Mesenchymal stem cell (in vitro differentiated cells and primary cell): ENCODE results near the gene VPS45.
A peak's percentile ranks its signal among the peaks of the same experiment; 100 is the strongest.

Source experiments
- DNase-seq: peaks from one replicate; pipeline ENCODE4 v3.0.0-alpha.2; 2013
- H2AFZ ChIP-seq: one replicate; pipeline ENCODE4 v1.6.1; 2013; ENCODE audit warnings: low read depth, mild to moderate bottlenecking, control low read depth, inconsistent platforms, low read length, moderate library complexity
- H2AK5ac ChIP-seq: 2 replicates; pipeline ENCODE4 v1.6.1; 2013; ENCODE audit warnings: low read length, moderate library complexity, mild to moderate bottlenecking, inconsistent platforms; ENCODE audit not compliant: severe bottlenecking
- H2BK120ac ChIP-seq: one replicate; pipeline ENCODE4 v1.6.1; 2013; ENCODE audit warnings: low read depth, mild to moderate bottlenecking, inconsistent platforms, low read length, moderate library complexity
- H2BK12ac ChIP-seq, 2 experiments: one replicate each; pipeline ENCODE4 v1.6.1; 2013; ENCODE audit warnings: inconsistent platforms in 2 of 2, low read length in 2 of 2, mild to moderate bottlenecking in 2 of 2, moderate library complexity in 2 of 2, control low read depth in 1 of 2
- H2BK15ac ChIP-seq: one replicate; pipeline ENCODE4 v1.6.1; 2013; ENCODE audit warnings: mild to moderate bottlenecking, low read depth, inconsistent platforms; ENCODE audit not compliant: poor library complexity, severe bottlenecking
- H2BK5ac ChIP-seq: 2 replicates; pipeline ENCODE4 v1.6.1; 2013; ENCODE audit warnings: low read depth, mild to moderate bottlenecking, low read length, control low read depth, inconsistent platforms; ENCODE audit not compliant: poor library complexity, severe bottlenecking
- H3K14ac ChIP-seq, 2 experiments: one replicate each; pipeline ENCODE4 v1.6.1; 2013; ENCODE audit warnings: inconsistent platforms in 2 of 2, low read length in 2 of 2, control low read depth in 1 of 2, mild to moderate bottlenecking in 1 of 2, moderate library complexity in 1 of 2
- H3K18ac ChIP-seq, 2 experiments: one replicate each; pipeline ENCODE4 v1.6.1; 2013; ENCODE audit warnings: inconsistent platforms in 2 of 2, low read length in 2 of 2, control low read depth in 1 of 2, low read depth in 1 of 2, mild to moderate bottlenecking in 1 of 2
- H3K23ac ChIP-seq, 2 experiments: one replicate each; pipeline ENCODE4 v1.6.1; 2013; ENCODE audit warnings: inconsistent platforms in 2 of 2, low read length in 2 of 2, mild to moderate bottlenecking in 2 of 2, moderate library complexity in 2 of 2, control low read depth in 1 of 2
- H3K27ac ChIP-seq: 2 replicates; pipeline ENCODE4 v1.5.1; 2013; ENCODE audit warnings: mild to moderate bottlenecking, moderate library complexity, low read length, control low read depth, inconsistent platforms; ENCODE audit not compliant: poor library complexity, severe bottlenecking
- H3K27me3 ChIP-seq, 2 experiments: 2 replicates each; pipeline versions ENCODE4 v1.6.1 to v1.7.0; 2013; ENCODE audit warnings: low read length in 2 of 2, mild to moderate bottlenecking in 2 of 2, moderate library complexity in 2 of 2, control low read depth in 1 of 2, inconsistent platforms in 1 of 2; ENCODE audit not compliant: control insufficient read depth in 1 of 2, insufficient read depth in 1 of 2
- H3K36me3 ChIP-seq, 2 experiments: 2 replicates each; pipeline versions ENCODE4 v1.6.1 to v1.7.0; 2013; ENCODE audit warnings: low read length in 2 of 2, control low read depth in 1 of 2, inconsistent platforms in 1 of 2, low read depth in 1 of 2, mild to moderate bottlenecking in 1 of 2; ENCODE audit not compliant: insufficient read depth in 2 of 2, control insufficient read depth in 1 of 2
- H3K4ac ChIP-seq, 2 experiments: one replicate each; pipeline ENCODE4 v1.6.1; 2013; ENCODE audit warnings: inconsistent platforms in 2 of 2, low read length in 2 of 2, mild to moderate bottlenecking in 2 of 2, moderate library complexity in 2 of 2, control low read depth in 1 of 2, low read depth in 1 of 2
- H3K4me1 ChIP-seq: 2 replicates; pipeline ENCODE4 v1.6.1; 2013; ENCODE audit warnings: low read depth, low read length, control low read depth; ENCODE audit not compliant: control insufficient read depth, insufficient read depth
- H3K4me2 ChIP-seq: 2 replicates; pipeline ENCODE4 v1.6.1; 2013; ENCODE audit warnings: low read length, mild to moderate bottlenecking, inconsistent platforms; ENCODE audit not compliant: poor library complexity, severe bottlenecking
- H3K4me3 ChIP-seq, 2 experiments: 2 replicates each; pipeline versions ENCODE4 v1.5.1 to v1.7.0; 2013; ENCODE audit warnings: low read length in 2 of 2, mild to moderate bottlenecking in 2 of 2, control low read depth in 1 of 2, low read depth in 1 of 2; ENCODE audit not compliant: insufficient read depth in 1 of 2
- H3K79me1 ChIP-seq: replicated peaks from 2 replicates; pipeline ENCODE4 v1.6.1; 2013; ENCODE audit warnings: mild to moderate bottlenecking, control low read depth, low read length, inconsistent platforms; ENCODE audit not compliant: poor library complexity, severe bottlenecking
- H3K9ac ChIP-seq: 2 replicates; pipeline ENCODE4 v1.7.0; 2013; ENCODE audit warnings: mild to moderate bottlenecking, low read length, moderate library complexity
- H3K9me3 ChIP-seq: 2 replicates; pipeline ENCODE4 v1.7.0; 2013; ENCODE audit warnings: mild to moderate bottlenecking, low read length; ENCODE audit not compliant: control insufficient read depth
- H4K8ac ChIP-seq: one replicate; pipeline ENCODE4 v1.6.1; 2013; ENCODE audit warnings: inconsistent platforms, mild to moderate bottlenecking, low read length, moderate library complexity
- H4K91ac ChIP-seq: one replicate; pipeline ENCODE4 v1.6.1; 2013; ENCODE audit warnings: mild to moderate bottlenecking, low read length, inconsistent platforms
- WGBS: methylation state at CpG from one replicate; pipeline ENCODE4 v1.1.7; 2013; ENCODE audit warnings: mixed read lengths; 5-methylcytosine and 5-hydroxymethylcytosine counted together

Gene VPS45

GRCh38 chr1:150082494-150082893 lies 14.9 kb downstream of the VPS45 start:
- H2BK5ac ChIP-seq, result no peak overlapping the region
- H2BK15ac ChIP-seq, result no peak overlapping the region
- H3K36me3 ChIP-seq, result peaks cover 7 to 92% of the 10 kb centered on the region in 2 experiments
- H3K18ac ChIP-seq, result no peak overlapping the region
- H3K14ac ChIP-seq, result no peak overlapping the region
- WGBS, result 99% methylated on average over 4 of the region's 4 CpGs
- H2AFZ ChIP-seq, result no peak overlapping the region
- H2BK12ac ChIP-seq, result no peak overlapping the region
- H3K27ac ChIP-seq, result no peak overlapping the region
- H3K79me1 ChIP-seq, result peaks cover 4% of the 10 kb centered on the region
- H3K9me3 ChIP-seq, result no peaks in the 10 kb centered on the region
- H3K27me3 ChIP-seq, result no peaks in the 10 kb centered on the region
- no peak overlapping the region for H4K8ac ChIP-seq
- no peak overlapping the region for H2AK5ac ChIP-seq
- H4K91ac ChIP-seq, result no peak overlapping the region
- no peak overlapping the region for H3K4ac ChIP-seq
- no peaks in the 10 kb centered on the region for H3K4me1 ChIP-seq
- H3K4me2 ChIP-seq, result no peak overlapping the region
- no peak overlapping the region for H3K23ac ChIP-seq
- no peak for DNase-seq
- no peak overlapping the region for H3K4me3 ChIP-seq
- no peak overlapping the region for H3K9ac ChIP-seq
- no peak overlapping the region for H2BK120ac ChIP-seq

GRCh38 chr1:150083907-150084306 lies 16.3 kb downstream of the VPS45 start:
- Histone ChIP-seq H3K4me2 (no peak overlapping the region), H3K23ac (no peak overlapping the region), H3K18ac (no peak overlapping the region), H3K27me3 (no peaks in the 10 kb centered on the region), H2BK15ac (no peak overlapping the region), H2AFZ (no peak overlapping the region), H3K9me3 (no peaks in the 10 kb centered on the region), H2BK5ac (no peak overlapping the region), H4K8ac (no peak overlapping the region), H3K36me3 (peaks cover 8 to 90% of the 10 kb centered on the region in 2 experiments), H3K27ac (no peak overlapping the region), H3K14ac (no peak overlapping the region), H3K9ac (peak overlapping the region; percentile 9), H3K4ac (no peak overlapping the region), H3K79me1 (peaks cover 2% of the 10 kb centered on the region), H2AK5ac (no peak overlapping the region), H3K4me1 (no peaks in the 10 kb centered on the region), H3K4me3 (no peak overlapping the region), H2BK12ac (no peak overlapping the region), H4K91ac (no peak overlapping the region), H2BK120ac (no peak overlapping the region)
- no peak for DNase-seq

GRCh38 chr1:150085406-150085805 lies 17.8 kb downstream of the VPS45 start:
- no peak overlapping the region for H3K23ac ChIP-seq

GRCh38 chr1:150087415-150087814 lies 19.8 kb downstream of the VPS45 start:
- no peak overlapping the region for H4K8ac ChIP-seq
- H3K18ac ChIP-seq, result no peak overlapping the region
- no peaks in the 10 kb centered on the region for H3K9me3 ChIP-seq
- no peaks in the 10 kb centered on the region for H3K4me1 ChIP-seq
- no peak overlapping the region for H2BK15ac ChIP-seq
- H2BK5ac ChIP-seq, result no peak overlapping the region
- H3K4me3 ChIP-seq, result no peak overlapping the region
- H3K27me3 ChIP-seq, result no peaks in the 10 kb centered on the region
- H2AFZ ChIP-seq, result no peak overlapping the region
- H3K14ac ChIP-seq, result no peak overlapping the region
- no peaks in the 10 kb centered on the region for H3K79me1 ChIP-seq
- H3K4me2 ChIP-seq, result no peak overlapping the region
- 99% methylated on average over 2 of the region's 2 CpGs for WGBS
- H2BK12ac ChIP-seq, result no peak overlapping the region
- peaks cover 4 to 86% of the 10 kb centered on the region in 2 experiments for H3K36me3 ChIP-seq
- H3K9ac ChIP-seq, result no peak overlapping the region
- no peak overlapping the region for H3K23ac ChIP-seq
- no peak overlapping the region for H2AK5ac ChIP-seq
- no peak overlapping the region for H2BK120ac ChIP-seq
- no peak overlapping the region for H4K91ac ChIP-seq
- DNase-seq, result no peak
- H3K27ac ChIP-seq, result no peak overlapping the region
- H3K4ac ChIP-seq, result no peak overlapping the region

More at GRCh38 chr1:150085406-150085805, 17.8 kb downstream of the VPS45 start:
- H3K14ac ChIP-seq, result no peak overlapping the region
- no peaks in the 10 kb centered on the region for H3K9me3 ChIP-seq
- no peaks in the 10 kb centered on the region for H3K79me1 ChIP-seq
- no peak overlapping the region for H2BK15ac ChIP-seq
- no peak overlapping the region for H4K91ac ChIP-seq
- H2BK5ac ChIP-seq, result no peak overlapping the region
- no peak overlapping the region for H3K4ac ChIP-seq
- 100% methylated on average over 1 of the region's 2 CpGs for WGBS
- no peak overlapping the region for H3K4me3 ChIP-seq
- no peaks in the 10 kb centered on the region for H3K27me3 ChIP-seq
- H3K9ac ChIP-seq, result no peak overlapping the region
- H2BK120ac ChIP-seq, result no peak overlapping the region
- no peak overlapping the region for H2AFZ ChIP-seq
- DNase-seq, result no peak
- no peak overlapping the region for H3K18ac ChIP-seq
- H3K36me3 ChIP-seq, result peaks cover 4 to 86% of the 10 kb centered on the region in 2 experiments
- no peak overlapping the region for H4K8ac ChIP-seq
- H3K4me1 ChIP-seq, result no peaks in the 10 kb centered on the region
- no peak overlapping the region for H2AK5ac ChIP-seq
- no peak overlapping the region for H2BK12ac ChIP-seq
- no peak overlapping the region for H3K27ac ChIP-seq
- H3K4me2 ChIP-seq, result no peak overlapping the region
